SU-DHL-6 (cell line): ENCODE results near the gene ST3GAL3.

ENCODE experiments used
- EZH2phosphoT487 ChIP-seq: fragments of 200-600 bp; sonication (generic), shearing (Covaris generic); conservative IDR thresholded peaks from 2 replicates; pipeline ENCODE4 v1.6.1; 2018; ENCODE audit warnings: mild to moderate bottlenecking, antibody characterized with exemption, low read length, moderate library complexity, mixed read lengths
- TF ChIP-seq, protein P1 (sequence below): fragments of 200-600 bp; sonication (generic); IDR thresholded peaks from one replicate; pipeline ENCODE4 v1.5.1; 2017; ENCODE audit warnings: antibody characterized with exemption, mild to moderate bottlenecking, low read length, moderate library complexity; ENCODE audit not compliant: insufficient read depth, poor library complexity, severe bottlenecking

DNA sequence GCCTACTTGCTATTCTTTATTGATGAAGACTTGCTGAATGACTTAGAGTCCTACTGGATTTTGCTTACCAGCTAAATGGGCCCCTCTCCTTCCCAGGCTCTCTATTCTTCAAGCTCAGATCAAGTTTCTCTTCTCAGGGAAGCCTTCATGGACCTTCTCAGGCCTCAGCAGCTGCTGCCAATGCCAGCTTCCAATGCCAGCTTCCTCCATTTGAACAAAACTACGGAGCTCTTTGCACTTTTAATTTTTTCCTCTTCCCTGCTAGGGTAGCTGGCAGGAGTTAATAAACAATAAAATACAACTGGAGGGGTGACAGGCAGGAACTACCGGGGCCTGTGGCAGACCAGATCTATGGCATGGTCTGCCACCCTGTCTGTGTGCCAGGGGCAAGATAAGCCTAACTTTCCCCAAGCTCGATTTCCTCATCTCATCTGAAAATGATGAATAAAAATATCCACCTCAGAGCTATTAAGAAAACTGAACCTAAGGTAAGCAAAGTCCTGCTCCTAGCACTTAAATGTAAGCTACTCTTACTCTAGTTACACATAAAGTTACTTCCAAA, 238.4 kb downstream of the ST3GAL3 start:
- TF ChIP-seq, protein P1, sequence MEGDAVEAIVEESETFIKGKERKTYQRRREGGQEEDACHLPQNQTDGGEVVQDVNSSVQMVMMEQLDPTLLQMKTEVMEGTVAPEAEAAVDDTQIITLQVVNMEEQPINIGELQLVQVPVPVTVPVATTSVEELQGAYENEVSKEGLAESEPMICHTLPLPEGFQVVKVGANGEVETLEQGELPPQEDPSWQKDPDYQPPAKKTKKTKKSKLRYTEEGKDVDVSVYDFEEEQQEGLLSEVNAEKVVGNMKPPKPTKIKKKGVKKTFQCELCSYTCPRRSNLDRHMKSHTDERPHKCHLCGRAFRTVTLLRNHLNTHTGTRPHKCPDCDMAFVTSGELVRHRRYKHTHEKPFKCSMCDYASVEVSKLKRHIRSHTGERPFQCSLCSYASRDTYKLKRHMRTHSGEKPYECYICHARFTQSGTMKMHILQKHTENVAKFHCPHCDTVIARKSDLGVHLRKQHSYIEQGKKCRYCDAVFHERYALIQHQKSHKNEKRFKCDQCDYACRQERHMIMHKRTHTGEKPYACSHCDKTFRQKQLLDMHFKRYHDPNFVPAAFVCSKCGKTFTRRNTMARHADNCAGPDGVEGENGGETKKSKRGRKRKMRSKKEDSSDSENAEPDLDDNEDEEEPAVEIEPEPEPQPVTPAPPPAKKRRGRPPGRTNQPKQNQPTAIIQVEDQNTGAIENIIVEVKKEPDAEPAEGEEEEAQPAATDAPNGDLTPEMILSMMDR = no peak
- no peak for TF ChIP-seq EZH2phosphoT487
